PC-9 (cell line): Measurements from ENCODE around the gene ZNF462.

ENCODE experiments used
- EZH2 ChIP-seq: fragments of 200-600 bp; sonication (generic); IDR thresholded peaks from 2 replicates; pipeline ENCODE4 v1.8.0; 2017; ENCODE audit warnings: antibody characterized with exemption, low read depth
- TF ChIP-seq, protein P1 (sequence below): fragments of 200-600 bp; sonication (generic); conservative IDR thresholded peaks from 2 replicates; pipeline ENCODE4 v1.6.1; 2017; ENCODE audit warnings: mixed run types, antibody characterized with exemption, mild to moderate bottlenecking, moderate library complexity

DNA sequence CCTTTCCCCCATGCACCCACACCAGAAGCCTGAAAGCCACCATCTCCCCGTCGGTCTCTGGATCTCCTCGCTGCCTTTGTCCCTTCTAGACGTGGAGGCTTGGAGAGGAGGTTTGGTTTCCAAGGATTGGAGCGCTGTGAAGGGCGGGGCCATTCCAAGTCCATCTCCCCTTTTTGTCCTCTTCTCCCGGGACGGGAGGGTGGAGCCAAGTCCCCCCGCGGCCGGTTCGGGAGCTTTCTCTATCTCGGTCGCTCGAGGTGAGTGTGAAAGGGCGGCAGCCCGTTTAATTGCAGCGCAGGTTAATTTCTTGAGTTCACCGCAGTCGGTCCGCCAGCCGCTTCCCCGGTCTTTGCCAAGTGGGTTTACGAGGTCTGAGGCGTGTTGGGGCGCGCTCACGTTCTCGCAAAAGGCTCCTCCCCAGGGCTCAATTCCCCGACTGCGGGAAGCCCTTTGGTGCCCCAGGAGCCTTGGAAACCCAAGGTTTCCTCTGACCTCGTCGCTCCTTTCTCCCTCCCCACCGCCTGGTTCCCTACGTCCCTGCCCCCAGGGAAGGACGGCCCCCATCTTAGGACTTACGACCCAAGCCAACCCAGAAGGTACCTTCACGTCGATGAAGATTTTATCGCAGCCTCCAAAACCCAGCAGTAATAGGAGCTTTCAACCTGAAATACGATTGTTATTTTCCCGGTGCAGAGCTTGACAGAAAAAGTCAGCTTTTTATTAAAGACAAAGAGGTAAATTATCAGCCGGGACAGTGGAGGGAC, 2.8 kb upstream of the ZNF462 start:
- TF ChIP-seq, protein P1, sequence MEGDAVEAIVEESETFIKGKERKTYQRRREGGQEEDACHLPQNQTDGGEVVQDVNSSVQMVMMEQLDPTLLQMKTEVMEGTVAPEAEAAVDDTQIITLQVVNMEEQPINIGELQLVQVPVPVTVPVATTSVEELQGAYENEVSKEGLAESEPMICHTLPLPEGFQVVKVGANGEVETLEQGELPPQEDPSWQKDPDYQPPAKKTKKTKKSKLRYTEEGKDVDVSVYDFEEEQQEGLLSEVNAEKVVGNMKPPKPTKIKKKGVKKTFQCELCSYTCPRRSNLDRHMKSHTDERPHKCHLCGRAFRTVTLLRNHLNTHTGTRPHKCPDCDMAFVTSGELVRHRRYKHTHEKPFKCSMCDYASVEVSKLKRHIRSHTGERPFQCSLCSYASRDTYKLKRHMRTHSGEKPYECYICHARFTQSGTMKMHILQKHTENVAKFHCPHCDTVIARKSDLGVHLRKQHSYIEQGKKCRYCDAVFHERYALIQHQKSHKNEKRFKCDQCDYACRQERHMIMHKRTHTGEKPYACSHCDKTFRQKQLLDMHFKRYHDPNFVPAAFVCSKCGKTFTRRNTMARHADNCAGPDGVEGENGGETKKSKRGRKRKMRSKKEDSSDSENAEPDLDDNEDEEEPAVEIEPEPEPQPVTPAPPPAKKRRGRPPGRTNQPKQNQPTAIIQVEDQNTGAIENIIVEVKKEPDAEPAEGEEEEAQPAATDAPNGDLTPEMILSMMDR, result no peak
- no peak for TF ChIP-seq EZH2
